Duodenal mucosa (tissue), 2 donors: ENCODE results near the gene ALG2.
A peak's percentile ranks its signal among the peaks of the same experiment; 100 is the strongest.

ENCODE experiments used
- H3K27ac ChIP-seq: one replicate; pipeline ENCODE4 v1.7.0; 2013; ENCODE audit warnings: low read depth, low read length
- H3K27me3 ChIP-seq, 2 donors: one replicate each; pipeline ENCODE4 v1.7.0; 2013; ENCODE audit warnings: low read length in 2 of 2, control low read depth in 1 of 2; ENCODE audit not compliant: insufficient read depth in 2 of 2, control insufficient read depth in 1 of 2
- H3K36me3 ChIP-seq, 2 donors: one replicate each; pipeline ENCODE4 v1.7.0; 2013; ENCODE audit warnings: low read length in 2 of 2, control low read depth in 1 of 2; ENCODE audit not compliant: insufficient read depth in 2 of 2, control insufficient read depth in 1 of 2
- H3K4me1 ChIP-seq, 2 donors: one replicate each; pipeline ENCODE4 v1.7.0; 2013; ENCODE audit warnings: low read length in 2 of 2, control low read depth in 1 of 2; ENCODE audit not compliant: insufficient read depth in 2 of 2, control insufficient read depth in 1 of 2
- H3K4me3 ChIP-seq, 2 donors: one replicate each; pipeline ENCODE4 v1.7.0; 2013; ENCODE audit warnings: low read length in 2 of 2, low read depth in 1 of 2
- H3K9ac ChIP-seq, 2 donors: one replicate each; pipeline ENCODE4 v1.7.0; 2013; ENCODE audit warnings: low read length in 2 of 2, low read depth in 1 of 2
- H3K9me3 ChIP-seq, 2 donors: one replicate each; pipeline ENCODE4 v1.7.0; 2013; ENCODE audit warnings: low read length in 2 of 2, control low read depth in 1 of 2; ENCODE audit not compliant: control insufficient read depth in 1 of 2

ALG2 gene

DNA sequence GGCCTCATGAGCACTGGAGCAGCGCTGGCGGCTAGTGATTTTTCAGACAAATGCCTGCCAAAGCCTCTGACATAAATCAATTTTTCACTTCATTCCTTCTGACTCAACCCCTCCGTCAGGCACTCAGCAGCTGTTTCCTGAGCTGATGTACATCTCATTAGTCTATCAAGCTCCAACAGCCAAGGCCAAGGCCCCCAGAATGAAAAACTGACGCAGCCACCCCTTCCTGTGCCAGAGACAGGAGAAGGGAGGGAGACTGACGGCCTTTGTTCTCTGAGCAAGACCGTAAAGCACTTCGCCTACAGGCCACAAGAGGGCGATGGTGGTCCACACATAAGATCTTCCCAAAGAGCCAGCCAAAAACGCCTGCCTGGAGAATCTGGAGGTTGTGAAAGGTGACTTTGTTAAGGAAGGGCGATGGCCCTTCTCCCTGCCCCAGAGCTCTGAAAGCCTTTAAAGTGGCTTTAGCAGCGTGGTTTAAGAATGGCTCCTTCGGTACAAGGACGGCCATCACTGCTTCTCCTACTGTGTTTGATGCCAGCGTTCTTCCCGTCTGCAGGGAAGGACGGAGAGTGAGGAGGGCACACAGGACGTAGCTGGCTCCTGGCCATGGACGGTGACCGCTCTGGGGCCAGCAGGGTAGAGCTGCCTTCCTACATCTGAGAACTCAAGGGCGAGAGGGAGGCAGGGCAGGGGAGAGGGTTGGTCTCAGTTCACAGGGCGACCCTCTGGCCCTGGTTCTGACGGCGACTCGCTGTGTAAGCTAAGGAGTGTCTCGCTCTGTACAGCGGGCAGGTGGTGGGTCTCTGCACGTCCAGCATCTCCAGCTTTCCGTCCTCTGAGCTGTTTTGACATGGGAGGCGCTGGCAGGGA lies 37.0 kb downstream of the ALG2 start:
- peaks cover 0 to 6% of the 10 kb centered on the region in 2 donors for H3K4me1 ChIP-seq
- peak overlapping the region; percentile 32 to 56 for H3K4me3 ChIP-seq
- H3K9ac ChIP-seq = peak overlapping the region in 1 of 2 donors; percentile 30
- no peaks in the 10 kb centered on the region for H3K27me3 ChIP-seq
- no peaks in the 10 kb centered on the region for H3K36me3 ChIP-seq
- H3K27ac ChIP-seq = no peak overlapping the region
- H3K9me3 ChIP-seq = no peaks in the 10 kb centered on the region

DNA sequence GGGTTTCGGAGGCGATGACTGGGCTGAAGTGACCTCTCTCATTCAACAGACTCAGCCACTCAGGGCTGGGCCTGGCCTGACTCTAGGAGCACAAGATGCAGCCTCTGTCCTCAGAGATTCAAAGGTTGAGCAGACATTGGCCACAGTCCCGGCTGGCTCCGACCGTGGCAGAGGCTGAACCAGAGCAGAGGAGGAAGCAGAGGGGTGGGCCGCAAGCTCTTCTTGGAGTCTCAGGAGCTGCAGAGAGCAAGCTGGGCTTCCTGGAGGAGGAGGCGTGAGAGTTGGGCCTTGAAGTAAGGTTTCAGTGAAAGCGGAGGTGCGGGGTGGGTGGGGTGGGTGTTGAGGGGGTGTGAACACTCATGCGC lies 37.6 kb downstream of the ALG2 start:
- Histone ChIP-seq H3K27ac (no peak overlapping the region), H3K4me3 (no peak overlapping the region), H3K4me1 (peaks cover 0 to 6% of the 10 kb centered on the region in 2 donors), H3K9me3 (no peaks in the 10 kb centered on the region), H3K27me3 (no peaks in the 10 kb centered on the region), H3K9ac (no peak overlapping the region), H3K36me3 (no peaks in the 10 kb centered on the region)

DNA sequence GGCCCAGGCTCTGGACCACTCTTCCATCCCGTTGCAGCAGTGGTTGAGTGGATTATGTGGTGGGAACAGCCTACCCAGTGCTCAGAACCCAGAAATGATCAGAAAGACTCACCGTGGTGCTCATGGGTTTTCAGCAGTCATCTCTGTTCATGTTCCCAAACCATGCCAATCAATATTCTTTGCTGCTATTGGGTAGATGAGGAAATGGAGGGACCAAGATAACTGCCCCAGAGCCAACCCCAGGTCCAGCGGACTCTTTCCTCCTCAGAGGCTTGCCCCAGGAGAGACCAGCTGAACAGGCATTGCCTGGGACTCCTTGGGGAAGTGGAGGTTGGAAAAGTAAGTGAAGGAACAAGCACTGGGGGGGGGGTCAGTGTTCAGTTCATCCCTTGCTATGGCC lies 38.1 kb downstream of the ALG2 start:
- H3K4me1 ChIP-seq = peaks cover 0 to 6% of the 10 kb centered on the region in 2 donors
- no peaks in the 10 kb centered on the region for H3K9me3 ChIP-seq
- no peaks in the 10 kb centered on the region for H3K27me3 ChIP-seq
- H3K4me3 ChIP-seq = no peak overlapping the region
- H3K36me3 ChIP-seq = no peaks in the 10 kb centered on the region
- H3K27ac ChIP-seq = no peak overlapping the region
- no peak overlapping the region for H3K9ac ChIP-seq

DNA sequence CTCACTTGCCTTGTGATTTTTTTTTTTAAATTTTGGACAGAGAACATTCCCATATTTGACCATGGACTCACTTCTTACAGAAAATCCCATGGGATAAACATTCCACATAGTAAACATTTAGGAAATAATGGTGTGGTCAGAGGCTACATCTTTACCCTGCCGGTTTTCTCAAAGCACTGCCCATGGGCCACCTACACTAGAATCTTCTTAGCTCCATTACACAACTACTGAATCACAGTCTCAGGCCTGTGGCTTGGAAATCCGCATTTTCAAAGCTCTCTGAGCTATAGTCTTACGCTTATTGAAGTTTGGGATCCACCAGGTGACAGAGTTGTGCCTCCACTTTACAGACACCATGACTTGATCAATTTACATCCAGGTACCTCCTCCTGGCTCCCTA lies 39.4 kb downstream of the ALG2 start:
- H3K36me3 ChIP-seq = no peaks in the 10 kb centered on the region
- no peak overlapping the region for H3K4me3 ChIP-seq
- H3K9me3 ChIP-seq = no peaks in the 10 kb centered on the region
- no peak overlapping the region for H3K9ac ChIP-seq
- peaks cover 0 to 6% of the 10 kb centered on the region in 2 donors for H3K4me1 ChIP-seq
- H3K27ac ChIP-seq = no peak overlapping the region
- no peaks in the 10 kb centered on the region for H3K27me3 ChIP-seq

DNA sequence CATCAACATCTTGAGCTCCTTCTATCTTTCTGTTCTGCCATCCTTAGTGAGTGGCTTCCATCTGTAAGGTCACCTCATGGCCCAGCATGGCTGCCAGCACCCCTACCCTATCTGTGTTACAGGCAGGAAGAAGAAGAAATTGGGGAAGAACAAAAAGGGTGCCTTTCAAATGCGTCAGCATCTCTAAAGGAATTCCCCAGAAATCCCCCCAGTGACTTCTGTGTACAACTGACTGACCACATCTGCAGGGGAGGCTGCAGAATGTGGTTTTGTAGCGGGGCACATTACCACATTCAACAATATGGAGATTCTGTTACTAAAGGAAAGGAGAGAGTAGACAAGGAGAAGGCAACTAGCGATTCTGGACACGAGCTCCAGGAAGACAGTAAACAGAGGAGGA lies 40.1 kb downstream of the ALG2 start:
- no peaks in the 10 kb centered on the region for H3K27me3 ChIP-seq
- no peak overlapping the region for H3K9ac ChIP-seq
- no peaks in the 10 kb centered on the region for H3K36me3 ChIP-seq
- H3K9me3 ChIP-seq = no peaks in the 10 kb centered on the region
- no peak overlapping the region for H3K27ac ChIP-seq
- H3K4me3 ChIP-seq = no peak overlapping the region
- H3K4me1 ChIP-seq = peaks cover 0 to 6% of the 10 kb centered on the region in 2 donors

DNA sequence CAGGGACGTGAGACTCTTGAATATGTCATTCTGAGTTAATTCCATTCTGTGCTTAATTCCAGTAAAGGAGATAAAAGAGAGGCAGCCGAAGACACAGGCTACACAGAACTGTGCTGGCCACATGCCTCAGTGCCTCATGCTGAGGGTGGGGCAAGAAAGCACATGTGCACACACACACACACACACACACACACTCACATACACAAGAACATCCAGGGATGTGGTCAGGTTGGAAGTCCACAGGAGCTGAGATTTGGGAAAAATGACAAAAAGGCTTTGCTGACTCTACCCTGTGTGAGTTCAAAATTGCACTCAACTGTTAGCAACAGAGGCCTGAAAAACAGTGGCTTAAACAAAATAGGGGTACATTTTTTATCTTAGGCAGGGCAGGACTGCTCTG lies 40.5 kb downstream of the ALG2 start:
- H3K9ac ChIP-seq = no peak overlapping the region
- no peaks in the 10 kb centered on the region for H3K9me3 ChIP-seq
- no peaks in the 10 kb centered on the region for H3K36me3 ChIP-seq
- H3K27ac ChIP-seq = no peak overlapping the region
- no peak overlapping the region for H3K4me3 ChIP-seq
- peaks cover 0 to 6% of the 10 kb centered on the region in 2 donors for H3K4me1 ChIP-seq
- H3K27me3 ChIP-seq = no peaks in the 10 kb centered on the region

DNA sequence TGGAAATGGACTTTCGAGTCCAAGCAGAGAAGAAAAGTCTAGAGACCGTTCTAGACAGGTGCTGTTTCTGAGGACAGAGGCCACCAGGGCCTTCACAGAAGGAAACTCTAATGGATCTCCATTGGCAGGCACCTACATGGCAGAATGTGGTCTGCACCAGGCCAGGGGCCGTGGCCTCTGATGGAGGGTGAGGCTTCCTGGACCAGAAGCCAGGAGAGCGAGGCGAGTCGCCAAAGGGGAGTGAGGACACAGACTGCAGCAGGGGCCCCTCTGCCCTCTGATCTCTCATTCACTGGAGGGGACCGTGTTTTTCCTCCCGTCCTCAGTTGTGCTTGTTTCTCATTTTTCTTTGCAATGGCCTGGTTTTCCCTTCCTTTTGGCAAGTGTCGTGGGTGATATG lies 41.1 kb downstream of the ALG2 start:
- no peaks in the 10 kb centered on the region for H3K36me3 ChIP-seq
- no peaks in the 10 kb centered on the region for H3K27me3 ChIP-seq
- no peak overlapping the region for H3K4me3 ChIP-seq
- no peak overlapping the region for H3K27ac ChIP-seq
- no peak overlapping the region for H3K9ac ChIP-seq
- no peaks in the 10 kb centered on the region for H3K9me3 ChIP-seq
- H3K4me1 ChIP-seq = peaks cover 0 to 6% of the 10 kb centered on the region in 2 donors

DNA sequence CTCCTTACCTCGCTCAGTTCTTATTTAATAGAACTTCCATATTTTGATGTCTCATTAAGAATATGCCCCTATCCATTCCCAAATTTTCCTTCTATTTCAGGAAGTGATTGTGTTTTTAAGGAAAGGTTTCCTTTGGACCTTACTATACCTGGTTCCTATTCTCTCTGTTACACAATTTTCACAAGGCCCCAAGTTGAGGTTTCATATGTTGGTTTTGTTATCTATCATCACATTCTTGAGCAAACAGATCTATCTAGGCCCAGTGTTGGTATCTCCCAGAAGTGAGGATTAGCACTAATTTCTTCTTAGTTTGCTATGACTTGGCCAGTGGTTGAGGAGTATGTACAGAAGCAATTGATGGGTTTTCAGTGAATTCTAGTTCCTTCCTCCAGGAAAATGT lies 41.5 kb downstream of the ALG2 start:
- no peaks in the 10 kb centered on the region for H3K27me3 ChIP-seq
- no peak overlapping the region for H3K4me3 ChIP-seq
- H3K4me1 ChIP-seq = peaks cover 0 to 6% of the 10 kb centered on the region in 2 donors
- no peak overlapping the region for H3K9ac ChIP-seq
- no peak overlapping the region for H3K27ac ChIP-seq
- no peaks in the 10 kb centered on the region for H3K9me3 ChIP-seq
- H3K36me3 ChIP-seq = no peaks in the 10 kb centered on the region

DNA sequence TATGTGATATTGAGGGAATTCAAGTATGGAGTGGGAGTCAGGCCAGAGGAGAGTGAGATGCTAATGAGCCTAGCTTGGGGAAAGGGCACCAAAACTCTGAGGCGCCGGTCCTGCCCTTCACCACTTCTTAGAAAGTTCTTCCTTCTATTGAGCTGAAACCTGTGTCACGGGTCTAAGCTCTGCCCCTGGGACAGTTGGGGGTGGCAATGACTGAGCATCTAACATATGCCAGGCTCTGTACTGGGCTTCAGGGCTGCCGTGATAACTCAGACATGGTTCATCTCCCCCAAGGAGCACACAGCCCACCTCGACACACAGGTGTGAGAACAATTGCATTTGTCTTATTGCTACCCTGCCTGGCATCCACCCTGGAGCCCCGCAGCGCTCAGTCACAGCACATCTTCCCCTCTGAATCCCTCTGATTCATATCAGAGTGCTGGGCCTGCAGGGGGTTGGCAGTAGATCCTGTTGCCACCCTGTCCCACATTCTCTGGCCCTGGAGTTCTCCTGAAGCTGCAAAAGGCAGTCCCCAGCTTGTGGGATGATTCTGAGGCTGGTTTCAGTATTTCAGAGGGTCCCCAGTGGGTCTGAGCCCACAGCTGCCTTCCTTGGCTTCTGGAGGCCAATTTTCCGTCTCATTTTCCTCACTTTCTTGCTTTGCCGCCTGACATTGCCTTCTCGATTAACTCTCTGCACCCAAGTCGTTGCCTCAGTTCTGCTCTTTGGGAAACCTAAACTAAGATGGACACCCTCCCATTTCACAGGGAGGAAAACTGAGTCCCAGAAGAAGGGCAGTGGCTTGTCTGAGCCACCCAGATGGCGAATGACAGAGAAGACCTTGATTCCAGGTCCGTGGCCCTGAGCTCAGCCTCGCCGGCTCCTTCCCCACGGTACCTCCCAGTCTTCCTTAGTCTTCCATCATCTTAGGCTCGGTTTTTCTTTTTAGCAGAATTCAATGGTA lies 42.5 kb downstream of the ALG2 start:
- Histone ChIP-seq H3K4me3 (no peak overlapping the region), H3K9me3 (no peaks in the 10 kb centered on the region), H3K4me1 (peaks cover 0 to under 1% of the 10 kb centered on the region in 2 donors), H3K9ac (no peak overlapping the region), H3K27ac (no peak overlapping the region), H3K36me3 (no peaks in the 10 kb centered on the region), H3K27me3 (no peaks in the 10 kb centered on the region)
